PFSK-1 (cell line): ENCODE measurements around the gene SNORC.

Source experiments
- POLR2AphosphoS5 ChIP-seq: IDR thresholded peaks from 2 replicates; pipeline ENCODE4 v1.6.1; 2012; ENCODE audit warnings: low read depth, mild to moderate bottlenecking, control low read depth, low read length, moderate library complexity
- REST ChIP-seq, 2 experiments: IDR thresholded peaks; 2 replicates each; pipeline versions ENCODE4 v1.6.1 to v1.8.0; 2011 to 2012; ENCODE audit warnings: low read depth in 2 of 2, low read length in 2 of 2, control low read depth in 1 of 2, inconsistent platforms in 1 of 2, mild to moderate bottlenecking in 1 of 2, moderate library complexity in 1 of 2; ENCODE audit not compliant: insufficient read depth in 1 of 2

DNA sequence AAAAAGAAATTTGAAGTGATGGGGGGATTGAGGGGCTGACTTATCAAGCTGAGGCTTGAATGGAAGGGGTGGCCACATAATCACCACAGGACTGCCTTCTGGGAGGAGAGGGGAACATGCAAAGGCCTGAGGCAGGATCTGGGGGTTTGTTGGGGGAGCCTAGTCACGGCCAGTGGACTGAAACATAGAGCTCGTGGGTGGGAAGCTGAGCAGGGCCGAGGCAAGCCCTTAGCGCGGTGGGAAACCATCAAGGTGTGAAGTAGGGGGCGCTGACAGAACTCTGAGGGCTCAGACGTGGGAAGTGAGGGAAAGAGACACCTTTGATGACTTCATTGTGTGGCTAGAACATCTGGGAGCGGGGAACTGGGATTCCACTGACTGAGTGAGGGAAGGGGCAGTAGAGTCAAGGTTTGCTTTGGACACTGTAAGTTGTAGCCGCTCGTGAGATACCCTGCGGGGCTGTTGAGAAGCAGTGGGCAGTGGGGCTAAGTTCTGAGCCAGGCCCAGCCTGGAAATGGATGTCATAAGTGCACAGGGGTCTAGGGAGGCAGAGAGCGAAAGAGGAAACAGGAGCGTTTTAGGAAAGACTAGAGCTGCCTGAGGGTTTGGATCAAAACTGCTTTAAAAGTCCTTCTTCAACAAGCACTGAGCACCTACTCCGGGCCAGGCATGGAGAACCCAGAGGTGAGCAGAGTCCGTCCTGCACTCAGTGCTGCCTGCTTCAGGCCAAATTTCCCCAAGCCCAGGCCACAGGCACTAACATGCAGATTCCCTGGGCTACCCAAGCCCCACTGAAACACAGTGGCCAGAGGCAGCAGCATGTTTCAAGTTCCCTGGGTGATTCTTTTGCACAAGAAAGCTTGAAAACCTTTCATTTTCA lies 686 bp upstream of the SNORC start:
- TF ChIP-seq REST (IDR thresholded peaks at IDR 0.05; ENCODE audit: insufficient read depth in 1 of 2, low read depth in 2 of 2, low read length in 2 of 2) (no peak), POLR2AphosphoS5 (no peak)
